Activated T-helper 2 cell treated with anti-CD3 and anti-CD28 coated beads, Interferon-gamma antibody, Interleukin-2, Interleukin-4, amounts not matched to agents 10 μg/mL and 5 μg/mL and 100 μg/mL, durations not matched to agents 14 hours and 24 hours and 36 hours (primary cell): ENCODE results near the gene PSMA7. TPM values are rescaled to one million over a fixed set of nuclear protein-coding genes. Genes with fewer than 3 reads are reported as not detected.
"Not testable (repeated sequence)": the region's sequence is repeated elsewhere in the genome, so short reads cannot be mapped to it uniquely, and the experiment has no call there.

Experiments
- DNase-seq: peaks from one replicate; pipeline ENCODE4 v3.0.0; 2021; ENCODE audit warnings: low spot score
- H3K27ac Mint-ChIP-seq: one replicate; pipeline ENCODE4 v1.8.0; 2021; ENCODE audit warnings: mixed read lengths
- H3K27me3 Mint-ChIP-seq: one replicate; pipeline ENCODE4 v1.8.0; 2021; ENCODE audit warnings: low read depth, mixed read lengths
- H3K36me3 Mint-ChIP-seq: one replicate; pipeline ENCODE4 v1.8.0; 2021; ENCODE audit warnings: low read depth, mixed read lengths
- H3K4me1 Mint-ChIP-seq: one replicate; pipeline ENCODE4 v1.8.0; 2021; ENCODE audit warnings: low read depth, mixed read lengths
- H3K4me3 Mint-ChIP-seq: one replicate; pipeline ENCODE4 v1.8.0; 2021; ENCODE audit warnings: low read depth, mild to moderate bottlenecking, moderate library complexity, mixed read lengths
- H3K9me3 Mint-ChIP-seq: one replicate; pipeline ENCODE4 v1.8.0; 2021; ENCODE audit warnings: mixed read lengths
- intact Hi-C: fragments of 100-400 bp; cut with micrococcal nuclease; formaldehyde crosslinking; loops from one replicate; pipeline ENCODE4 v1.15.1; 2023
- total RNA-seq: library from RNA; stranded (reverse); gene quantifications from 2 replicates; pipeline ENCODE4 v1.2.3, GENCODE V29; 2022

The PSMA7 gene
- total RNA-seq, 1 donor from 2014 or later, result 405 TPM

DNA sequence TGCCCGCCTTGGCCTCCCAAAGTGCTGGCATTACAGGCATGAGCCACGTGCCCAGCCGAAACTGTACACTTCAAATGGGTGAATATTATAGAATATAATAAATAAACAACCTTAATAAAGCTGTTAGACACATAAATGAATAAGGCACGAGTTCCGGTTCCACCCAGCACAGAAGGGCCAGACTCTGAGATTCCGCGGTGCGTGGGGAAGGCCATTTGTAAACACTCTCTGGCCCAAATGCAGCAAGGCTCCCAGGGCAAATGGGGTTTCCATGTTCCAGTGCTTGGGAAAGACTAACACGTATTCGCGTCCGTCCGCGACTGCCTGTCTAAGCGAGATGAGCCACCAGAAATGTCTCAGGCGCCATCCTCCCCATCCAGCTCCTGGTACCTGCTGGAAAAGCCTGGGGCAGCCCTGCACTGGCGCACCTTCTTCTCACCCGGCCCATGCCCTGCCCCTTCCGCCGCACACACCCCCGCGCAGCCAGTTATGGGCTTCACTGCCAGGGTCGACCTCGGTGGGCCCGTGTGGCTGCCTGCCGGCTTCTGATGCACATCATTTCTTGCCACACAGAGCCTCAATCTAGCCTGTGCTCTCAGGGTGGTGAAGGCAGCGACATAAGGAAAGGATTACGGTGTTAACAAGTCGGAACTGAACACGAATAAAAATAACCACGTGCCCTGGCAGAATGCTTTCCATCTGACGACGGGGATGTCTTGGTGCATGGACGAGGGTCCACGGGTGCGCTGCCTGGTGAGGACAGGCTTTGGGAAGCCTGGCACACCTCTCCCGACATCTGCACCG lies 26.4 kb downstream of the PSMA7 start:
- H3K4me1 Mint-ChIP-seq, result peaks cover 13% of the 10 kb centered on the region
- intact Hi-C loops, result no loop called here
- peaks cover 4% of the 10 kb centered on the region for H3K9me3 Mint-ChIP-seq
- H3K27ac Mint-ChIP-seq, result no peak overlapping the region
- H3K4me3 Mint-ChIP-seq, result no peak overlapping the region
- no peak for DNase-seq
- no peaks in the 10 kb centered on the region for H3K27me3 Mint-ChIP-seq
- H3K36me3 Mint-ChIP-seq, result no peaks in the 10 kb centered on the region

DNA sequence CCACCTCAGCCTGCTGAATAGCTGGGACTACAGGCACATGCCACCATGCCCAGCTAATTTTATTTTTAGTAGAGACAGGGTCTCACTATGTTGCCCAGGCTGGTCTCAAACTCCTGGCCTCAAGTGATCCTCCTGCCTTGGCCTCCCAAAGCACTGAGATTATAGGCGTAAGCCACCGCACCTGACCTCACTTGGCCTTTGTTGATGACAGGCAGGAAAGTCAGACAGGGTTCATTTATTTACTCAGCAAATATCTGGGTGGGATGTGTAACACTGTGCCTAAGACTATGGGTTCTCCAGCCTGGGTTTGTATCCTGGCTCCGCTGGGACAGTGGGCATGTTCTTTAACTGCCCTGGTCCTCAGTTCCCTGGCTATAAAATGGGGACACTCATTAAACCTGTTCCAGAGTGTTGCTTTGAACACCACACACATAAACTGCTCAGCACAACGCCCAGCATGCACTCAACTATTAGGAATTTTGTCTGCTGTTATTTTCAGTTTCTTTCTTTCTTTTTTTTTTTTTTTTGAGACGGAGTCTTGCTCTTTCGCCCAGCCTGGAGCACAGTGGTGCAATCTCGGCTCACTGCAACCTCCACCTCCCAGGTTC lies 27.3 kb downstream of the PSMA7 start:
- H3K4me1 Mint-ChIP-seq, H3K27ac Mint-ChIP-seq, H3K9me3 Mint-ChIP-seq, H3K4me3 Mint-ChIP-seq, H3K36me3 Mint-ChIP-seq, H3K27me3 Mint-ChIP-seq, intact Hi-C loops, DNase-seq: not testable (repeated sequence)

DNA sequence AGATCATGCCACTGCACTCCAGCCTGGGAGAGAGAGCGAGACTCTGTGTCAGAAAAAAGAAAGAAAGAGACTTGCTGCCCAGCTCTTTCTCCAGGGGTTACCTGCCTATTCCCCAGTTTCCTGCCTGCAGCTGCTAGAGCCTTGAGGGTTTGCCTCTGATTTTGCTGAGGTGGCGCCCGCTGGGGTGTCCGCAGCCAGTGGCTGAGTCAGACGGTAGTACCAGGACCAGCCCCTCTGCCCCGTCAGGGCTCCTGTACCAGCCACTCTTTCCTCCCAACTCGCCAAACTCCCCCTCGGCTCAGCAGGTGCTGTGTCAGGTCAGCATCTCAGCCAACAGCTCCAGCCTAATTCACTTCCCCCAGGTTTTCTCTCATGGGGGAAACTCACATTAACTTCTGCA lies 28.3 kb downstream of the PSMA7 start:
- H3K4me3 Mint-ChIP-seq, result no peak overlapping the region

DNA sequence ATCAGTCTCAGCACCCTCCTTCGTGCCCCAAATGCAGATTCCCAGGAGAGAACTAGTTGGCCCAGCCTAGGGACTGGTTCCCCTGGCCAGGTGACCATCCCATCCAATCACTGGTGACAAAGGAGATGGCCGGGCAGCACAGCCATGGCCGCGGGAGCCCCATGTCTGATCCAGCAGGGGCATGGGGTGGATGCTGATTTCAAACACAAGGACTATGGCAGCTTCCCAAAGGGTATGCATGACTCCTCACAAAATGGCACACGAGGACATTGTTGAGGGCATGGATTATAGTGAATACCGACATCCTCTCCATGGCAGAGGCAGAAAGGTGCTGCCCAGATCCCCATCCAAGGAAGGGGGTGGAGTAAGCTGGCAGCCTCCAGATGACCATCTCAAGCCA lies 30.8 kb downstream of the PSMA7 start:
- H3K36me3 Mint-ChIP-seq, result peaks cover 14% of the 10 kb centered on the region
- intact Hi-C loops, result no loop called here
- no peaks in the 10 kb centered on the region for H3K27me3 Mint-ChIP-seq
- peaks cover 37% of the 10 kb centered on the region for H3K9me3 Mint-ChIP-seq
- H3K4me1 Mint-ChIP-seq, result peaks cover 2% of the 10 kb centered on the region
- H3K4me3 Mint-ChIP-seq, result no peak overlapping the region
- no peak overlapping the region for H3K27ac Mint-ChIP-seq
- no peak for DNase-seq

More for the DNA sequence above, 28.3 kb downstream of the PSMA7 start:
- intact Hi-C loops, result no loop called here
- Mint-ChIP-seq H3K36me3 (peaks cover 4% of the 10 kb centered on the region), H3K9me3 (peaks cover 14% of the 10 kb centered on the region), H3K4me1 (peaks cover 8% of the 10 kb centered on the region), H3K27me3 (no peaks in the 10 kb centered on the region), H3K27ac (no peak overlapping the region)
- no peak for DNase-seq

DNA sequence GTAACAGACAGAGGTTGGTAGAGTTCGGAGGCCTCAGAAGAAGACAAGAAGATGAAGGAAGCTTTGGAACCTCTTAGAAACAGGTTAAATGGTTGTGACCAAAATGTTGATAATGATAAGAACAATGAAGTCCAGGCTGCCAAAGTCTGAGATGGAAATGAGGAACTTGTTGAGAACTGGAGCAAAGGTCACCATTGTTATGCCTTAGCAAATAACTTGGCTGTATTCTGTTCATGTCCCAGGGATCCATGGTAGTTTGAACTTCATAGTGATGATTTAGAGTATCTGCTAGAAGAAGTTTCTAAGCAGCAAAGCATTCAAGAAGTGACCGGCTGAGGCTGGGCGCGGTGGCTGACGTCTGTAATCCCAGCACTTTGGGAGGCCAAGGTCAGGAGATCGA lies 32.0 kb downstream of the PSMA7 start:
- H3K4me1 Mint-ChIP-seq, result no peaks in the 10 kb centered on the region
- H3K27me3 Mint-ChIP-seq, result no peaks in the 10 kb centered on the region
- H3K36me3 Mint-ChIP-seq, result peaks cover 17% of the 10 kb centered on the region
- no peak overlapping the region for H3K4me3 Mint-ChIP-seq
- no peak overlapping the region for H3K27ac Mint-ChIP-seq
- no peak for DNase-seq
- peaks cover 47% of the 10 kb centered on the region for H3K9me3 Mint-ChIP-seq
- intact Hi-C loops, result no loop called here

DNA sequence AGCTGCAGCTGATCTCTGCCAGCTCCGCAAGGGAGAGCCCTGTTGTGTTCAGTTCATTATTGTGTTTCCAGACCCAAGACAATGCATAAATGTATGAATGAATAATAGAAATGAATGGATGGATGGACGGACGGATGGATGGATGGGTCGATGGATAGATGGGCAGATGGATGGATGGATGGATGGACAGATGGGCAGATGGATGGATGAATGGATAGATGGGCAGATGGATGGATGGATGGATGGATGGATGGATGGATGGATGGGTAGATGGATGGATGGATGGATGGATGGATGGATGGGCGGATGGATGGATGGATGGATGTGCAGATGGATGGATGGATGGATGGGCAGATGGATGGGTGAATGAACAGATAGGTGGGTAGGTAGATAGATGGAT lies 37.6 kb downstream of the PSMA7 start:
- intact Hi-C loops, result no loop called here

DNA sequence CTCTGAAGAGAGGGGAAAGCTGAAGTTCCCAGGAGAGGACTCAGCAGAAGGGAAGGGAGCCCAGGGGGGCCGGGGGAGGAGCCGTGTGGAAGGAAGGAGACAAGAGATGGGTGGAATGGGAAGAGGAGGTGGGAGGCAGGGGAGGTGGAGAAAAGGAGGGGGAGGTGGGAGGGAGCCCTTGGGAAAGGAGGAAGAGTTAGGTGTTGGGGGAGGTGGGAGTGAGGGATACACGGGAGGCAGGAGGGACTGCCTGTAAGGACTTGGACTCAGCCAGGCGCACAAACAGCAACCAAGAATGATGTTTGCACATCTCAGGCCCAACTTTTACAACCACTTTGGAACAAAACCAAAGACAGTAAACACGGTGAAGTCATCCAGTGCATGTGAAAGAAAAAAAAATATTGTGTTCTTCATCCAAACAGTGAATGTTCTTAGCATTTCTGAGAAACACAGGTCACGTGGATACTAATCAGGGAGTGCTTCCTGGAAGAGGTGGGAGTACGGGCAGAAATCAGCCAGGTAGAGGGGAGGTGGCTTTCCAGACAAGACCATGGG lies 38.3 kb downstream of the PSMA7 start:
- DNase-seq, result no peak
- Mint-ChIP-seq H3K4me3 (no peak overlapping the region), H3K36me3 (peaks cover 18% of the 10 kb centered on the region), H3K27ac (no peak overlapping the region), H3K4me1 (no peaks in the 10 kb centered on the region), H3K9me3 (peaks cover 64% of the 10 kb centered on the region), H3K27me3 (no peaks in the 10 kb centered on the region)
- intact Hi-C loops, result no loop called here

More for the DNA sequence above, 37.6 kb downstream of the PSMA7 start:
- peaks cover 22% of the 10 kb centered on the region for H3K36me3 Mint-ChIP-seq
- peaks cover 66% of the 10 kb centered on the region for H3K9me3 Mint-ChIP-seq
- H3K4me1 Mint-ChIP-seq, result no peaks in the 10 kb centered on the region
- no peaks in the 10 kb centered on the region for H3K27me3 Mint-ChIP-seq
- DNase-seq, result no peak
- no peak overlapping the region for H3K27ac Mint-ChIP-seq
- no peak overlapping the region for H3K4me3 Mint-ChIP-seq

DNA sequence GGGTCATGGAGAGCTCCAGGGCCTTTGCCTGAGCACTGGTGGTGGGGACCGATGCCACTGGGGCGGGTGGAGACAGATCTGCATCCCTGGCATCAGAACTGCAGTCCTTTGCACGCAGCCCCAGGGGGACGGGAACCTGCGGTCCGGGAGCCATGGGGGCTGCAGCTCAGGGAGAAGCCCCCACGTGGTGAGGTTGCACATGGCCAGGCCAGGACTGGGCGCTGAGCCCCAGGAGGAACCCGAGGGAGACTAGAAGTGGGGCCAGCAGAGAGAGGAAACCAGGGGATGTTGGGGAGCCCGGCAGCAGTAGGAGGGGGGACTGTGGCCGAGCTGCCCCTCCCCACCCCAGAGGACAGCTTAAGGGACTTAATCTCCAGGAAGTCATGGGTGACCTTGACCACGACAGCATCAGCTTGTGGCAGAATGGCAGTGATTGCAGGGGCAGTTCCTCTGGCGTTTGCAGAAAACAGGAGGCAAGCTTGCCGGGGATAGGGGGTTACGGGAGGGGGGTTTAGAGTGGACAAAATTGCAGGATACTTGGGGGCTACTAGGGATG lies 38.9 kb downstream of the PSMA7 start:
- intact Hi-C loops, result no loop called here
- Mint-ChIP-seq H3K27me3 (no peaks in the 10 kb centered on the region), H3K4me1 (no peaks in the 10 kb centered on the region), H3K27ac (no peak overlapping the region), H3K36me3 (peaks cover 16% of the 10 kb centered on the region), H3K4me3 (no peak overlapping the region), H3K9me3 (peaks cover 60% of the 10 kb centered on the region)
- no peak for DNase-seq

DNA sequence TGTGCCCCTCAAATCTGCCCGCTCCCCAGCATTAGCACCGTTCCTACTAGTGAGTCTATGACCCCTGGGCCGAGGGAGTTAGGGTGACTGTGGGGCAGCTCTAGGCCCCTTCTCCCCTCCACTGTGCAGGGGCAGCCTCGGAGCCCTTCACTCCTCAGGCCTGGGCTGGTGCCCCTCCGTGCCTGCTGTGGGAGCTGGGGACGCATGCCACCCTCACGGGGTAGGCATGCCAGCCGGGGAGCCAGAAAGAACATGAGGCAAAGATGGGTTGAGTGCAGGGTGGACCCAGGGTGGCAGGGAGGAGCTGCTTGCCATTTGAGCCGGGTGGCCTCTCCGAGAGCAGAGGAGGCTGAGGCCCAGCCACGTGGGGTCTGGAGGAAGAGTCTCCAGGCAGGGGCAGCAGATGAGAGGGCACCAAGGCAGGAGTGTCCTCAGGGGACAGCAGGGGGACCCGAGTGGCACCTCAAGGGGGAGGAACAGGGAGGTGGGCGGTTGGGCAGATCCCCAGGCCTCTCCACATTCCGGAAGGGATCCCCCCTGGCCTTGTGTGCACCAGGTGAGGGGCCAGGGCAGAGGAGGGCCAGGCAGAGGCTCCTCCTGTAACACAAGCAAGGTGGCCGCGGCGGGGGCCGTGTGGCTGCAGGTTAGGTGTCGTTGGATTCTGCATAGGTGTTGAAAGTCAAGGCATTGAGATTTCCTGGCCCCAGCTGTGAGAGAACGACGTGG lies 39.5 kb downstream of the PSMA7 start:
- H3K4me1 Mint-ChIP-seq, result no peaks in the 10 kb centered on the region
- peaks cover 13% of the 10 kb centered on the region for H3K36me3 Mint-ChIP-seq
- H3K27me3 Mint-ChIP-seq, result no peaks in the 10 kb centered on the region
- H3K9me3 Mint-ChIP-seq, result peaks cover 54% of the 10 kb centered on the region
- intact Hi-C loops, result no loop called here
- no peak overlapping the region for H3K27ac Mint-ChIP-seq
- no peak for DNase-seq
- H3K4me3 Mint-ChIP-seq, result no peak overlapping the region

DNA sequence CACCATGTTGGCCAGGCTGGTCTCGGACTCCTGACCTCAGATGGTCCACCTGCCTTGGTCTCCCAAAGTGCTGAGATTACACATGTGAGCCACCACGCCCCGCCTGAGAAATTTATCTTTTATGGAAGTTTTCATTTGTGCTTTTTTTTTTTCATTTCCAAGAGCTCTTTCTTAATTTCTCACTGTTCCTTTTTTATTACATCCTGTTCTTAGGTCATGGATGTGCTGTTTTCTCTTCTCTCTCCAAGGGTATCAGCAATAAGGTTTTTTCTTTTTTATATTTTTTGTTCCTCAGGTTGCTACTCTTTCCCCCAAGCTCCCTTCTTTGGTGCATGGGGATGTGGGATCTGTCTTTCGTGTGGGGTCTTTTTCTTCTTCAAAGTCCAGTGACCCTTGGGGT lies 42.1 kb downstream of the PSMA7 start:
- intact Hi-C loops, result no loop called here
- DNase-seq, result no peak
- peaks cover 5% of the 10 kb centered on the region for H3K36me3 Mint-ChIP-seq
- no peak overlapping the region for H3K4me3 Mint-ChIP-seq
- H3K4me1 Mint-ChIP-seq, result no peaks in the 10 kb centered on the region
- H3K9me3 Mint-ChIP-seq, result peaks cover 30% of the 10 kb centered on the region
- H3K27me3 Mint-ChIP-seq, result no peaks in the 10 kb centered on the region
- no peak overlapping the region for H3K27ac Mint-ChIP-seq

DNA sequence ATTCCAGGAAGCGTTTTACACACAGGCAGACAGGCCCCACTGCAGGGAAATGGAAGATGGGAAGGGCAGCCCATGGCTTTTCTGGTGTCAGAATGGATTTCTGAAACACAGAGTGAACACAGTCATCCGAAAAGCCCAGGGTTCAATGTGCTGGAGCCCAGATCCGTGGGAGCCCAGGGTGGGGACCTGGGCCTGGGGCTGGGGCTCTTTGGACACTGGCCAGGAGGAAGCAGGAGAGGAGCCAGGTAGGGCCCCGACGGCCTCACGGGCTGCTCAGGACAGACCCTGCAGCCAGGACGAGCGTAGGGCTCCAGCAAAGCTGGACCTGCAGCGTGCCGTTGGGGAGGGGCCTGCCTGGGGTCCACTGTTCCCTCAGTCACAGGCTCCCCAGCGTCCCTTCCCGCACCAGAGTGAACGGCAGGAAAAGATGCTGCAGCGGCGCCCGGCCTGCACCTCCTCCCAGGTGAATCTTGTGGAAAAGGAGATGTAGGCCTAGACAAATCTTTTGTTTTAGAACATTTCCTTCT lies 45.2 kb downstream of the PSMA7 start:
- Mint-ChIP-seq H3K4me3 (no peak overlapping the region), H3K4me1 (no peaks in the 10 kb centered on the region), H3K36me3 (no peaks in the 10 kb centered on the region), H3K9me3 (peaks cover 18% of the 10 kb centered on the region), H3K27me3 (no peaks in the 10 kb centered on the region), H3K27ac (no peak overlapping the region)
- DNase-seq, result no peak
- intact Hi-C loops, result no loop called here

DNA sequence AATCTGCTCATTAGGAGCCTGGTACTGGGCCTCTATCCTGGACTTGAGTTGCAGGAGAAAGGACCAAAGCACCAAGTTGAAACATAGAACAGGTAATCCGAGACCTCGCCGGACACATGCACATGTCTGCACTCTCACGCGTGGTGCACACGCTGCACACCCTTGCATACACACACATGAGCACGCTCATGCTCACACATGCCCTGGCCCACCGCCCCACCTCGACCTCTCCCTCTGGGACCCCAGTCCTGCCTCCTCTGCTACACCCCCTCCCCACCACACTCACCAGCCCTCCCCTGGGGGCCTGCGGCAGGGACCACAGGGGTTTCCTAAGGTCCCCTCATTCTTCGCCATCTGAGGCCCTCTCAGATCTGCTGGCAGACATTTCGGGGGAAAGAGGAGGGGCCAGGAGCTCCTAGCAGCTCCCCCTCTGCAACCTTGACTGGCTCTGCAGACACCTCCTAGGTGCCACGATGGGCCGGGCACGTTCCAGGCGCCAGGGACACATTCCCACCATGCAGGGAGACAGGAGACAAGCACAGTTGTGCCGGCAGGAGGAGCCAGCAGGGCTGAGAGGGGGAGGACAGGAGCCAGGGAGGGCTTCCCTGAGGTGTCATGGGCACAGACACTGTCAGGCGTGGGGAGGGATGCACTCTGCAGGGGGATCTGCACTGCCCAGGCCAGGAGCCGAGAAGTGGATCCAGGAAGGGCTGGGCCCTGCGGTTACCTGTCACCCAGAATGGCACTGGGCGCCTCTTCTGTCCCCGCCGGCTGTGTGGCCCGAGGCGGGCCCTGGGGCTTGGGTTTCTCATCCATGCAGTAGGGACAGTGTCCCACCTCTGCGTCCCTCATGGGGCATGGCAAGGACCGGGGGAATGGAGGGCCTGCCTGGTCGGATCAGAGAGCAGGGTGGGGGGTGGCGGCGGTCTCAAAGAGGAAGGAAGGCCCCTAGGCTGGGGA lies 46.5 kb downstream of the PSMA7 start:
- Mint-ChIP-seq H3K4me3 (no peak overlapping the region), H3K27me3 (no peaks in the 10 kb centered on the region), H3K27ac (no peak overlapping the region), H3K9me3 (peaks cover 23% of the 10 kb centered on the region), H3K4me1 (no peaks in the 10 kb centered on the region), H3K36me3 (no peaks in the 10 kb centered on the region)
- no peak for DNase-seq
- intact Hi-C loops, result no loop called here
